C4-2B (cell line): ENCODE measurements around the gene MCOLN2.

Experiments used
- H3K27ac ChIP-seq: fragments of 450-650 bp; 2 replicates; pipeline ENCODE4 v1.5.1; 2017
- ZFX ChIP-seq: fragments of 450-650 bp; IDR thresholded peaks from 2 replicates; pipeline ENCODE4 v1.6.1; 2017
- TF ChIP-seq, protein P1 (sequence below): fragments of 450-650 bp; conservative IDR thresholded peaks from 2 replicates; pipeline ENCODE4 v1.5.1; 2017; ENCODE audit warnings: mild to moderate bottlenecking

The MCOLN2 gene

GRCh38 chr1:84967666-84968065 lies 29.2 kb downstream of the MCOLN2 start:
- no peak for TF ChIP-seq ZFX
- TF ChIP-seq, protein P1, sequence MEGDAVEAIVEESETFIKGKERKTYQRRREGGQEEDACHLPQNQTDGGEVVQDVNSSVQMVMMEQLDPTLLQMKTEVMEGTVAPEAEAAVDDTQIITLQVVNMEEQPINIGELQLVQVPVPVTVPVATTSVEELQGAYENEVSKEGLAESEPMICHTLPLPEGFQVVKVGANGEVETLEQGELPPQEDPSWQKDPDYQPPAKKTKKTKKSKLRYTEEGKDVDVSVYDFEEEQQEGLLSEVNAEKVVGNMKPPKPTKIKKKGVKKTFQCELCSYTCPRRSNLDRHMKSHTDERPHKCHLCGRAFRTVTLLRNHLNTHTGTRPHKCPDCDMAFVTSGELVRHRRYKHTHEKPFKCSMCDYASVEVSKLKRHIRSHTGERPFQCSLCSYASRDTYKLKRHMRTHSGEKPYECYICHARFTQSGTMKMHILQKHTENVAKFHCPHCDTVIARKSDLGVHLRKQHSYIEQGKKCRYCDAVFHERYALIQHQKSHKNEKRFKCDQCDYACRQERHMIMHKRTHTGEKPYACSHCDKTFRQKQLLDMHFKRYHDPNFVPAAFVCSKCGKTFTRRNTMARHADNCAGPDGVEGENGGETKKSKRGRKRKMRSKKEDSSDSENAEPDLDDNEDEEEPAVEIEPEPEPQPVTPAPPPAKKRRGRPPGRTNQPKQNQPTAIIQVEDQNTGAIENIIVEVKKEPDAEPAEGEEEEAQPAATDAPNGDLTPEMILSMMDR: no peak
- H3K27ac ChIP-seq: no peak overlapping the region

DNA sequence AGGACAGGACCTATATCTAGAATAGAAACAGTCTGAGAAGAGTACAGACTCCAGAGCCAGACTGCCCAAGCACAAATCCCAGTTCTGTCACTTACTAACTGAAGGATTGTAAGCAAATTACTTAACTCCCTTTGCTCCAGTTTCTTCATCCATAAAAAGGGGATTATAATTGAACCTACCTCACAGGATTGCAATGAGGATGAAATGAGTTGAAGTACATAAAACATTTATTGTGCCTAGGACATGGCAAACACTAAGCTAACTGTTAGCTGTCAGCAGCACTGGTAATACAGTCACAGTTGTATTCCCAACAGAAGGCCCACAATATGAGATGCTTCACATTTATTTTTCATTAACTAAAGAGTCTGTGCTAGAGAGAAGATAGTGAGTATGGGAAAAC lies 33.9 kb downstream of the MCOLN2 start:
- TF ChIP-seq, protein P1: no peak
- no peak for TF ChIP-seq ZFX
- H3K27ac ChIP-seq: no peak overlapping the region

- TF ChIP-seq ZFX: no peak
- TF ChIP-seq, protein P1: no peak
These were observed 35.6 kb downstream of the MCOLN2 start for GRCh38 chr1:84961316-84961715.

GRCh38 chr1:84960371-84960770 lies 36.5 kb downstream of the MCOLN2 start:
- TF ChIP-seq, protein P1: no peak
- no peak for TF ChIP-seq ZFX
- H3K27ac ChIP-seq: no peak overlapping the region

More at GRCh38 chr1:84961316-84961715, 35.6 kb downstream of the MCOLN2 start:
- no peak overlapping the region for H3K27ac ChIP-seq

DNA sequence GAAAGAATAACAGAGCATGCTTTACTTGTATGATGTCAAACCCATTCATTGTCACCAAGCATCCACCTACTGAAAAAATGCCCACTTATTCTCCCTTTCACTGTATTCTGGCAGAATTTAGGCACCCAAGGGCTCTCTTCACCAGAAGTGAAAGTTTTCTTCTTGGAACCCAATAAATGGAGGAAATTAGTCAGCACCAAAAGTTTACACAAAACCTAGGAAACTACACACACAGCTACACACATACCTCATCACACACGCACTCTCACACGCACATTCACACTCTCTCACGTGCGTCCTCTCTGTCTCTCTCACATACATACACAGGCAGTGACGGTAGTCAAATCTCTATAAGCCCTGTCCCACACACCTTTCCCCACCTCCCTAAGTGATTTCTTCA lies 37.6 kb downstream of the MCOLN2 start:
- TF ChIP-seq, protein P1: no peak
- TF ChIP-seq ZFX: no peak
- H3K27ac ChIP-seq: no peak overlapping the region

- TF ChIP-seq, protein P1: no peak
- no peak for TF ChIP-seq ZFX
- H3K27ac ChIP-seq: no peak overlapping the region
These were observed 38.9 kb downstream of the MCOLN2 start for GRCh38 chr1:84957966-84958365.

DNA sequence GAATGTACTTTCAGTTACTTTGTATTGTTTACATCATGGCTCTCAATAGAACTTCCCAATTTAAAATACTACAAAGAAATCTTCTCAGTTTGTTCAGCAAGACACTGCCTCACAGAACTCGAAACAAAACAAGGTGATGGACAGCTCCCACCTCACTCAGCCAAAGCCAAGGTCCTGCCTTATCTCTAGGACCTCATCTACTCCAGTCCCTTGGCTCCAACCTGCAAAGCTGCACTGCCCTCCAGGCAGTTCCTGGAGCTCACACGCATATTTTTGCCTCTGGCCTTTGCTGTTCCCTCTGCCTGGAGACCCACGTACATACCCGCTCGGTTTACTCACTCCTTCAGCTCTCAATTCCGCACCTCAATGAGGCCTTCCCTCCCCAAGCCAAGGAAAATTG lies 40.3 kb downstream of the MCOLN2 start:
- H3K27ac ChIP-seq: no peak overlapping the region
- TF ChIP-seq, protein P1: no peak
- TF ChIP-seq ZFX: no peak
